Measurements from ENCODE around the gene CLK3. TPM values are rescaled to one million over a fixed set of nuclear protein-coding genes. Genes with fewer than 3 reads are reported as not detected.

The CLK3 gene
- total and polyA plus RNA-seq, 2 donors (not counting 3 experiments of a cell fraction or from before 2014, with no cell fraction given) = 75.5 to 121 TPM

- Histone ChIP-seq H3K27me3 (ENCODE audit: control insufficient read depth in 2 of 2, insufficient read depth in 2 of 2, low read length in 2 of 2) (no peaks in the 10 kb centered on the region), H3K9ac (replicated peaks; ENCODE audit: extremely low read depth, insufficient read depth, low read length) (no peak overlapping the region), H3K9me3 (replicated peaks; ENCODE audit: control insufficient read depth, insufficient read depth, low read length) (no peaks in the 10 kb centered on the region), H3K27ac (ENCODE audit: insufficient read depth, low read depth, low read length) (no peak overlapping the region), H4K20me1 (replicated peaks; ENCODE audit: control insufficient read depth, extremely low read depth, insufficient read depth, low read length) (peaks cover 2% of the 10 kb centered on the region), H2AFZ (ENCODE audit: low read depth, low read length) (no peak overlapping the region), H3K4me2 (ENCODE audit: insufficient read depth, low read length) (no peak overlapping the region), H3K36me3 (ENCODE audit: control insufficient read depth in 2 of 2, extremely low read depth in 1 of 2, insufficient read depth in 2 of 2, low read length in 2 of 2) (peaks cover 27 to 84% of the 10 kb centered on the region in 2 experiments), H3K9me1 (replicated peaks; ENCODE audit: control insufficient read depth, extremely low read depth, insufficient read depth, low read length) (no peaks in the 10 kb centered on the region), H3K79me2 (ENCODE audit: control insufficient read depth, insufficient read depth, low read length) (peaks cover 18% of the 10 kb centered on the region), H3K4me3 (replicated peaks in 1 of 3; ENCODE audit: insufficient read depth in 1 of 3, low read depth in 1 of 3, low read length in 3 of 3) (no peak overlapping the region), H3K4me1 (ENCODE audit: control insufficient read depth, extremely low read depth, insufficient read depth, low read length) (no peaks in the 10 kb centered on the region)
- BruUV-seq (replicated peaks) = no TSS peak
- no peak for TF ChIP-seq FOS (IDR thresholded peaks at IDR 0.05; ENCODE audit: borderline replicate concordance, insufficient read depth, low read length)
- no peak for TF ChIP-seq CTCF (IDR thresholded peaks at IDR 0.05; ENCODE audit: extremely low read depth in 1 of 2, insufficient read depth in 1 of 2, low read depth in 1 of 2, low read length in 2 of 2)
- no peak for TF ChIP-seq MYC (IDR thresholded peaks at IDR 0.05; ENCODE audit: low read depth, low read length)
- no peak for TF ChIP-seq GATA2 (IDR thresholded peaks at IDR 0.05; ENCODE audit: insufficient read depth, insufficient read length, low read depth, low read length)
- TF ChIP-seq JUN (IDR thresholded peaks at IDR 0.05; ENCODE audit: borderline replicate concordance, insufficient read depth, insufficient read length, low read depth) = no peak
- TF ChIP-seq EZH2 (IDR thresholded peaks at IDR 0.05; ENCODE audit: borderline replicate concordance, low read depth, low read length, severe bottlenecking) = no peak
- no peak for TF ChIP-seq POLR2AphosphoS5 (IDR thresholded peaks at IDR 0.05; ENCODE audit: insufficient read depth, low read depth, low read length)
- no peak for TF ChIP-seq MAX (IDR thresholded peaks at IDR 0.05; ENCODE audit: insufficient read depth, insufficient read length)
- TF ChIP-seq POLR2A (IDR thresholded peaks at IDR 0.05; ENCODE audit: low read depth, low read length) = no peak
- DNase-seq (ENCODE audit: low read depth, low spot score) = no peak
- dilution Hi-C loops (cut with MboI; ENCODE audit: extremely low pct_ligation_motif_present, low sequenced_read_pairs) = loop anchor here (25.0 kb wide), 1 partner anchor 137 kb away; no protein-coding TSS in a partner anchor
- ChIA-PET POLR2A (no interaction called here), CTCF (interaction anchor here (1.0 to 2.2 kb wide), 4 partner anchors 9 to 249 kb away, joined by 3 to 7 read pairs (median 4); no protein-coding TSS in a partner anchor)
- no peak for FAIRE-seq
- intact Hi-C loops (cut with micrococcal nuclease) = no loop called here
These were observed 10.1 kb downstream of the CLK3 start for GRCh38 chr15:74625693-74626092.

Measured in endothelial cell of umbilical vein (primary cell).